ENCODE results near the gene KHK.

DNA sequence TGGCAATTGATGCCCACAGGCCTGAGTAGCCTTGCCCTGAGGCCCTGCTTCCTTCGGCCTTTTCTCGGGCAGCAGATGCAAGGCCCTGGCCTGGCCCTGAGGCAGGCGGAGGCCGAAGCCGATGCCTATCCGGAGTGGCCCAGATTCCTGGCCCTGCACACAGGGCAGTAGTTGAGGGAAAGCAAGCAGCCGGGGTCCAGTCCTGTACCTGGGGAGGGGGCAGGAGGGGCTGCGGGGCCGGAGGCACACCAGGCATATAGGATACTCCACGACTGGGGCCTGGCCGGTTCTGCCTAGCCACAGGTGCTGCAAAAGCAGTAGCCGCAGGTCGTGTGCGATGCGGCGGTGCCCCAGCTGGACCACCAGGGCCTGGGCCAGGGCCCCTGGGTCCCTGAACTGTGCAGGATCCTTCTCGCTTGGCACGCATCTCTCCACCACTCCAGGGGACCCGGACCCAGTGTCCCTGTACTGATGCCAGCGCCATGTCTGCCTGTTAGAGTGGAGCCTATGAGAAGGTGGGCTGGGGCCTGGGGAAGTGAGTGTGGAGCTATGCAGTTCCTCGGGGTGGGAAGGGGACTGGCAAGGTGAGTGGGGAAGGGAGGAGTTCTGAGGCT lies 50.9 kb downstream of the KHK start:
- TF ChIP-seq, protein P1, sequence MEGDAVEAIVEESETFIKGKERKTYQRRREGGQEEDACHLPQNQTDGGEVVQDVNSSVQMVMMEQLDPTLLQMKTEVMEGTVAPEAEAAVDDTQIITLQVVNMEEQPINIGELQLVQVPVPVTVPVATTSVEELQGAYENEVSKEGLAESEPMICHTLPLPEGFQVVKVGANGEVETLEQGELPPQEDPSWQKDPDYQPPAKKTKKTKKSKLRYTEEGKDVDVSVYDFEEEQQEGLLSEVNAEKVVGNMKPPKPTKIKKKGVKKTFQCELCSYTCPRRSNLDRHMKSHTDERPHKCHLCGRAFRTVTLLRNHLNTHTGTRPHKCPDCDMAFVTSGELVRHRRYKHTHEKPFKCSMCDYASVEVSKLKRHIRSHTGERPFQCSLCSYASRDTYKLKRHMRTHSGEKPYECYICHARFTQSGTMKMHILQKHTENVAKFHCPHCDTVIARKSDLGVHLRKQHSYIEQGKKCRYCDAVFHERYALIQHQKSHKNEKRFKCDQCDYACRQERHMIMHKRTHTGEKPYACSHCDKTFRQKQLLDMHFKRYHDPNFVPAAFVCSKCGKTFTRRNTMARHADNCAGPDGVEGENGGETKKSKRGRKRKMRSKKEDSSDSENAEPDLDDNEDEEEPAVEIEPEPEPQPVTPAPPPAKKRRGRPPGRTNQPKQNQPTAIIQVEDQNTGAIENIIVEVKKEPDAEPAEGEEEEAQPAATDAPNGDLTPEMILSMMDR (IDR thresholded peaks at IDR 0.05) = no peak
- no peak for TF ChIP-seq POLR2A (IDR thresholded peaks at IDR 0.05)
